DOHH2 (cell line): ENCODE data around the gene RPL28.

Experiments used
- H3F3A ChIP-seq: fragments of 200-600 bp; sonication (generic), shearing (Covaris generic); 2 replicates; pipeline ENCODE4 v1.6.0; 2016; ENCODE audit warnings: antibody characterized with exemption, mild to moderate bottlenecking; ENCODE audit not compliant: control insufficient read depth, insufficient read depth
- H3K27ac ChIP-seq: fragments of 200-600 bp; sonication (generic); 2 replicates; pipeline ENCODE4 v1.5.1; 2014; ENCODE audit warnings: low read depth, mild to moderate bottlenecking, low read length, moderate library complexity
- H3K27me3 ChIP-seq: fragments of 200-600 bp; sonication (generic); 2 replicates; pipeline ENCODE4 v1.6.1; 2014; ENCODE audit warnings: mild to moderate bottlenecking, low read length, mixed read lengths; ENCODE audit not compliant: control insufficient read depth
- H3K36me3 ChIP-seq: fragments of 200-600 bp; sonication (generic); 2 replicates; pipeline ENCODE4 v1.6.1; 2014; ENCODE audit warnings: mild to moderate bottlenecking, low read length, moderate library complexity, mixed read lengths; ENCODE audit not compliant: control insufficient read depth
- H3K4me1 ChIP-seq: fragments of 200-600 bp; sonication (generic); 2 replicates; pipeline ENCODE4 v1.6.1; 2014; ENCODE audit warnings: mild to moderate bottlenecking, low read length, mixed read lengths; ENCODE audit not compliant: control insufficient read depth
- H3K4me2 ChIP-seq: fragments of 200-600 bp; sonication (generic); 2 replicates; pipeline ENCODE4 v1.6.0; 2014; ENCODE audit warnings: mild to moderate bottlenecking, low read length, moderate library complexity
- H3K4me3 ChIP-seq: fragments of 200-600 bp; sonication (generic); 2 replicates; pipeline ENCODE4 v1.5.1; 2014; ENCODE audit warnings: mild to moderate bottlenecking, low read length, mixed read lengths
- H3K79me2 ChIP-seq: fragments of 200-600 bp; sonication (generic); 2 replicates; pipeline ENCODE4 v1.6.1; 2014; ENCODE audit warnings: mild to moderate bottlenecking, low read length, mixed read lengths; ENCODE audit not compliant: control insufficient read depth
- H3K9me2 ChIP-seq: fragments of 200-600 bp; sonication (generic); replicated peaks from 2 replicates; pipeline ENCODE4 v1.6.1; 2014; ENCODE audit warnings: mild to moderate bottlenecking, low read length, mixed read lengths; ENCODE audit not compliant: control insufficient read depth
- H3K9me3 ChIP-seq: fragments of 200-600 bp; sonication (generic); 2 replicates; pipeline ENCODE4 v1.6.1; 2014; ENCODE audit warnings: antibody characterized with exemption, low read length, mixed read lengths; ENCODE audit not compliant: control insufficient read depth, insufficient read depth
- H4K20me1 ChIP-seq: fragments of 200-600 bp; sonication (generic); 2 replicates; pipeline ENCODE4 v1.6.0; 2014; ENCODE audit warnings: low read depth, mild to moderate bottlenecking, antibody characterized with exemption, low read length, moderate library complexity; ENCODE audit not compliant: control insufficient read depth, insufficient read depth
- CTCF ChIP-seq: fragments of 200-600 bp; sonication (generic); IDR thresholded peaks from one replicate; pipeline ENCODE4 v1.5.1; 2014; ENCODE audit warnings: antibody characterized with exemption, mild to moderate bottlenecking, low read depth, low read length; ENCODE audit not compliant: poor library complexity, severe bottlenecking
- EZH2phosphoT487 ChIP-seq: fragments of 200-600 bp; sonication (generic); IDR thresholded peaks from 2 replicates; pipeline ENCODE4 v1.6.1; 2017; ENCODE audit warnings: borderline replicate concordance, mild to moderate bottlenecking, antibody characterized with exemption, low read length, moderate library complexity, mixed read lengths

RPL28 gene

GRCh38 chr19:55352549-55353145 lies 33.1 kb upstream of the RPL28 start:
- H3K9me3 ChIP-seq = no peaks in the 10 kb centered on the region
- peaks cover 11% of the 10 kb centered on the region for H3K4me1 ChIP-seq
- no peaks in the 10 kb centered on the region for H3K9me2 ChIP-seq
- no peaks in the 10 kb centered on the region for H3K36me3 ChIP-seq
- TF ChIP-seq EZH2phosphoT487 (no peak), CTCF (no peak)
- no peaks in the 10 kb centered on the region for H4K20me1 ChIP-seq
- no peaks in the 10 kb centered on the region for H3F3A ChIP-seq
- H3K4me2 ChIP-seq = no peak overlapping the region
- no peak overlapping the region for H3K27ac ChIP-seq
- H3K79me2 ChIP-seq = no peaks in the 10 kb centered on the region
- peaks cover 43% of the 10 kb centered on the region for H3K27me3 ChIP-seq
- H3K4me3 ChIP-seq = no peak overlapping the region

- no peak for TF ChIP-seq CTCF
- TF ChIP-seq EZH2phosphoT487 = no peak
- Histone ChIP-seq H3K9me2 (no peaks in the 10 kb centered on the region), H3K36me3 (no peaks in the 10 kb centered on the region), H3K4me1 (peaks cover 11% of the 10 kb centered on the region), H3K9me3 (no peaks in the 10 kb centered on the region), H3K79me2 (no peaks in the 10 kb centered on the region), H3K27me3 (peaks cover 43% of the 10 kb centered on the region), H4K20me1 (no peaks in the 10 kb centered on the region), H3K4me3 (peak overlapping the region; percentile 56), H3F3A (no peaks in the 10 kb centered on the region), H3K27ac (no peak overlapping the region), H3K4me2 (peak overlapping the region; percentile 56)
These were observed 32.4 kb upstream of the RPL28 start for GRCh38 chr19:55353356-55353802.

- Histone ChIP-seq H3K4me3 (peak overlapping the region; percentile 56), H3K27ac (no peak overlapping the region), H4K20me1 (no peaks in the 10 kb centered on the region), H3K4me2 (peak overlapping the region; percentile 56), H3F3A (no peaks in the 10 kb centered on the region), H3K36me3 (no peaks in the 10 kb centered on the region), H3K9me3 (no peaks in the 10 kb centered on the region), H3K4me1 (peaks cover 11% of the 10 kb centered on the region), H3K79me2 (no peaks in the 10 kb centered on the region), H3K9me2 (no peaks in the 10 kb centered on the region), H3K27me3 (peaks cover 43% of the 10 kb centered on the region)
- TF ChIP-seq EZH2phosphoT487 = no peak
These were observed 31.7 kb upstream of the RPL28 start for GRCh38 chr19:55353803-55354697.

- Histone ChIP-seq H3K4me1 (peaks cover 11% of the 10 kb centered on the region), H3K36me3 (no peaks in the 10 kb centered on the region), H4K20me1 (no peaks in the 10 kb centered on the region), H3K9me3 (no peaks in the 10 kb centered on the region), H3F3A (no peaks in the 10 kb centered on the region), H3K27me3 (peaks cover 43% of the 10 kb centered on the region), H3K9me2 (no peaks in the 10 kb centered on the region), H3K4me2 (peak within 1 kb of the TSS; percentile 56), H3K4me3 (peak within 1 kb of the TSS; percentile 56), H3K79me2 (no peaks in the 10 kb centered on the region), H3K27ac (no peak within 1 kb of the TSS)
- no peak for TF ChIP-seq CTCF
- TF ChIP-seq EZH2phosphoT487 = no peak
These were observed 31.0 kb upstream of the RPL28 start, which contains the start of gene COX6B2 for GRCh38 chr19:55354698-55355212. COX6B2 (minus strand) TSS chr19:55354719; CDS start chr19:55354521, 198 bp downstream.
